GM19099 (cell line): ENCODE results near the gene MTMR12.
A peak's percentile ranks its signal among the peaks of the same experiment; 100 is the strongest.

Experiments
- POLR2A ChIP-seq: IDR thresholded peaks from 3 replicates; pipeline ENCODE4 v1.6.1; 2011; ENCODE audit warnings: low read depth; ENCODE audit not compliant: insufficient read length; ENCODE audit errors: extremely low read depth

Gene MTMR12

DNA sequence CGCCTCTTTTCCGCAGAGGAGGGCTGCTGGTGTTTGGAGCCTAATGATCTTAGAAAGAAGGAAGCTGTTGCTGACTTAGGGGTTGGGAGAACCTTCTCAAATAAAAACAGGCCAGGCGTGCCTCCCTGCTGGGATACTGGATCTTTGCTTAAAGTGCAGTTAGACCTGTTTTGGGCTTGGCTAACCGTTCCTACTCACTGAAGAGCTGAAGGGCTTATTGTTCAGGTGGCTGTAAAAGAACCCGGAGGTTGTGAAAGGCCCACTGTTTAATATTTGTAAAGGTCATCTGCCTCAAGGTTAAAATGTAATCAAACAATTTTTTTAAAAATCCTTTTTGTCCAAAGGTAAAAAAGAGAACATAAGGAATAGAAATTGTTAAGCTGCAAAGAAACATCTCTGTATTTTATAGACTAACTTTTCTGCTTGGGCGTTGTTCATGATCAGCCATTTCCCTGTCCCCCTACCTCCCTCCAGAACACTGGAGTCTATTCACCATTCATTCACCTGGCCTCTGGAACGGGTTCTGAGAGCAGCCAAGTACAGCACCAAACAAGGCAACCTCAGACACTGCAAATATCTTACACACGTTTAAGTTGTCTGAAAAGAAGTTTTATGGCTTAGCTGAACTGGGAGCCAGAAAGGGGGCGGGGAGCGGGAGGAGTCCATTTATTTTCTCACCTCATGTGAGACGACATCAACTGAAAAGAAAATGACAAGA lies 18.6 kb upstream of the MTMR12 start:
- no peak for TF ChIP-seq POLR2A

DNA sequence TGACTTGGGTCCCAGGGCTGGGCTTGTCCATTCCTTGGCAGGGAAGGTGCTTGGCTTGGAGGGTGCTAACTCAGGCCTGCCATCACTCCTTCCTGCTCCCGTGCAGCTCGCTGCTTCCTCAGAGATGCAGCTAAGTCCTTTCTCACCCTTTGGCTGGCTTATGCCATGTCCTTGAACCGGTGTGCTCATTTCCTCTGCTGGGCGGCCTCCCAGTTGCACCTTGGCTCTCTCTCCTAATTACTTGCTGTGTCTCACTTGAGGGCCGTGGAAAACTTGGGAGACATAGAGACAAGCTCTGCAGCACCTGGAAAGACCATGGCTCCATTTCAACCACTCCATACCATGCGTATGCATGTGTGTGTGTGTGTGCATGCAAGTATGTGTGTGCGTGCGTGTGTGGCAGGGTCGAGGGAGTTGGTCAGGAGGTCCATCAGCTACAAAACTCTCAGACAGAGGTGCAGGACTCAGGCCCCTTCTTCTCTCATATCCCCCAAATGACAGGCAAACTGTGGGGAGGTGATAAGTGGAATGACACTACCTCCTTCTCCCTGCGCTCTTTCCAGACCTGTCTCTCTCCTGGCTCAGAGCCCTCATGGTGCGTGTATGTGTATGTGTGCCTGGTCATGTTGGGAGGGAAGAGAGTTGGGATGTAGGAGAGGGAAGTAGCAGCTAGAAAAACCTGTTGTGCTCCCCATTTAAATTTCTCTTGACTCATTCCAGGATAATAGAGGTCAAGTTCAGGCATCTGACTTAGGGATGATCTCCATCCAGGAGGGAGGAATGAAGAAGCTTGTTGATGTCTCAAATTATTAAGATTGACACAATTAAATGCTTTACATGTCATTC lies 17.6 kb upstream of the MTMR12 start:
- TF ChIP-seq POLR2A = no peak

DNA sequence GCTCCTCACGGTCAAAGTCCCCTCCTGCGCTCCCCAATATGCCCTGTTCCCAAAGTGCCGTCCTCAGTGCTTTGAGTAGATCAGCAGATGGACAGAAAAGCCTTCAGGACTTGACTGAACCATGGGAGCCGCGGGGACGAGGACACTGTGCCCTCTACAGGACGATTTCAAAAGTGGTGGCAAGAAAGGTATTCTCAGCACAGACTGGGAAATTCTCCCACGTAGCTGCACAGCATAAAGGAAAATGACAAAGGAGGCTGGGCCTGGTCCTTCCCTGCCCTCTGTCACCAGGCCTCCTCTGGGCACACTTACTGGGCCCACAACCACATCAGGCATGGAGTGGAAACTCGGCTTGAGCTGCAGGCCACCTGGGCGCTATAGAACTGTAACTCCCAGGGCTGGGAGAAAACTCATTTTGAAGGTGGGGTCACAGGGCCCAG lies 16.7 kb upstream of the MTMR12 start:
- TF ChIP-seq POLR2A = no peak

DNA sequence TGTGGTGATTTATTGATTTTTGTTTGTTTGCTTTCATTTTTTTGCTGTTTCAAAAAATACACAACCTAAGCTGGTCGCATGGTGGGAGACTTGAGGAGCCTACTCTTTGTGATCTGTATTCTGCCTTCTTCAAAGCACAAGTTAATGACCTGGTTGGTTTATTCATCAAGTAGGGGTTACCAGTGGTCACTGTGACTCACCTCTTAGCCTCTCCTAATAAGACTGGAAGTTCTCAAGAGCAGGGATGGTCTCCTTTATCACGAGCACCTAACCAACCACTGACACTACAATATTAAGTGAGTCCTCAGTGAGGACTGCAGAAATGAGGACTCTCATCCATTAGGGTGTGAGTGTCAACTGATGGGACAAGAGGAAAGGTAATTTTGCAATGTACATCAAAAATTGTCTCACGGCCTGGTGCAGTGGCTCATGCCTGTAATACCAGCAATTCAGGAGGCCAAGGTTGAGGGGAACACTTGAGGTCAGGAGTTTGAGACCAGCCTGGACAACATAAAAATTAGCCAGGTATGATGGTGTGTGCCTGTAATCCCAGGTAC lies 13.6 kb upstream of the MTMR12 start:
- TF ChIP-seq POLR2A = no peak

DNA sequence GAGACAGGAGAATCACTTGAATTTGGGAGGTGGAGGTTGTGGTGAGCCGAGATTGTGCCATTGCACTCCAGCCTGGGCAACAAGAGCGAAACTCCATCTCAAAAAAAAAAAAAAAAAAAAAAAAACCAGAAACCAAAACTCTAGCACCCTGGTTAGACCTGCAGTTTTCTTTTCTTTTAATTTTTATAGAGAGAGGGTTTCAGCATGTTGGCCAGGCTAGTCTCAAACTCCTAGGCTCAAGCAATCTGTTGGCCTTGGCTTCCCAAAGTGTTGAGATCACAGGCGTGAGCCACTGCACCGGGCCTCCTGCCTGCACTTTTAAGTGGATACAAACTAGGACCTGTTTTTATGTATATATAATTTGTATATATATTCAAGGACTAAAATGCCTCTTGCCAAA lies 12.9 kb upstream of the MTMR12 start:
- TF ChIP-seq POLR2A = no peak

DNA sequence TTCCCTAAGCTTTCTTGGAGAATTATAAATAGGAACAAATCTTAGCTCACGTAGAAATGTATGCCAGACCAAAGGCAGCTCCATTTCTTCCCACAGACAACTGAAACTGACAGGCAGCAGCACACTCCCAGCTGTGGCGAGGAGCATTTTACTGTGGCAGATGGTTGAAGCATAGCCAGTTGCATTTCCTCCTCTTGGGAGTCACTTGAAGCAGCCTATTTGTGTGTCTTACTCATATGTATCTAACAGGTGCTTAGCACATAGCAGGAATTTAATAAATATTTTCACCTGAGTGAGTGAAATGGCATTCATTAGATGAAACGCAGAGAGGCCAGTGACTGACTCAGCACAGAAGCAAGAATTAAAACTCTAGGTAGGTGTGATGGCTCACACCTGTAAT lies 12.3 kb upstream of the MTMR12 start:
- no peak for TF ChIP-seq POLR2A

DNA sequence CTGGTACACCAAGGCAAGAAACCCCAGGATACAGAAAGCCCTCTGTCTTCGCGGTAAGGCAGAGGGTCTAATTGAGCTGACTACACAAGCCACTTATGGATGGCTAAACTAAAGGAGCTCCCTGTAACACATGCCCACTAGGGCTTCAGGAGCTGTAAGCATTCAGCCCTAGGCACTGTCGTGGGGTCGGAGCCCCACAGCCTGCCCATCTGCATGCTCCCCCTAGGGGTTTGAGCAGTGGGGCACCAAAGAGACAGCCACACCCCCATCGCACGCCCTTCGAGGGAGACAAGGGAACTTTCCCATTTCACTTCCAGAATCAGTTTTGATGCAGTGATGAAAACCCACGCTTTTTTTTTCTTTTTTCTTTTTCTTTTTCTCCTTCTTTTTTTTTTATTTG lies 11.0 kb upstream of the MTMR12 start:
- no peak for TF ChIP-seq POLR2A

DNA sequence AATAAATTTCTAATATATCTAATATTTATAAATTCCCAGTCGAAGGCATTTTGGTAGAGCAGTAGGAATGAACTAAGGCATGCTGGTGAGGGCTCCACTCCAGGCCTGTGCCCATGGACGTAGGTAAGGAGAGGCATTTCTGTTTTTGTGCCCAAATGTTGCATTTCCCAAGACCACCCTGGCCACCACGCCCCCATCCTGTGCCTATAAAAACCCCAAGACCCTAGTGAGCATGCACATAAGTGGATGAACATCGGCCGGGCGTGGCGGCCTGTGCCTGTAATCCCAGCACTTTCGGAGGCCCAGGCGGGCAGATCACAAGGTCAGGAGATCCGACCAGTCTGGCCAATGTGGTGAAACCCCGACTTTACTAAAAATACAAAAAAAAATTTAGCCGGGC lies 10.1 kb upstream of the MTMR12 start:
- no peak for TF ChIP-seq POLR2A

DNA sequence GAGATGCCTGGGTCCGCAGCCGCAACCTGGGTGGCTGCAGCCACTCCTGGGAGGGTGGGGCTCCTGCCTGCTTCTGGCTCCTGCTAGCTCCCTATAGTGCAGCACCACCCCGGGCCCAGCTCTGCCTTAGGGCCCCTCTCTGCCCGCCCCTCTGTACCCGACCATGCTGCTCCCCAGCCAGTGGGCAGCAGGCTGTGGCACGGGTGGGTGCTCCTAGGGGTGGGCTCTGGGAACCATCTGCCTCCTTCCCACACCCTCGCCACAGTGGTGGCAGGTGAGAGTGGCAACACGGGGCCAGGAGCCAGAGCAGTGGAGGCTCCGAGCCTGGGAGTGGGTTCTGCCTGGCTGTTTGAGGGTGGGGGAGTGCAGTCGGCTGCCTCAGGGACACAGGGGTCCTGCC lies 7.8 kb upstream of the MTMR12 start:
- no peak for TF ChIP-seq POLR2A

DNA sequence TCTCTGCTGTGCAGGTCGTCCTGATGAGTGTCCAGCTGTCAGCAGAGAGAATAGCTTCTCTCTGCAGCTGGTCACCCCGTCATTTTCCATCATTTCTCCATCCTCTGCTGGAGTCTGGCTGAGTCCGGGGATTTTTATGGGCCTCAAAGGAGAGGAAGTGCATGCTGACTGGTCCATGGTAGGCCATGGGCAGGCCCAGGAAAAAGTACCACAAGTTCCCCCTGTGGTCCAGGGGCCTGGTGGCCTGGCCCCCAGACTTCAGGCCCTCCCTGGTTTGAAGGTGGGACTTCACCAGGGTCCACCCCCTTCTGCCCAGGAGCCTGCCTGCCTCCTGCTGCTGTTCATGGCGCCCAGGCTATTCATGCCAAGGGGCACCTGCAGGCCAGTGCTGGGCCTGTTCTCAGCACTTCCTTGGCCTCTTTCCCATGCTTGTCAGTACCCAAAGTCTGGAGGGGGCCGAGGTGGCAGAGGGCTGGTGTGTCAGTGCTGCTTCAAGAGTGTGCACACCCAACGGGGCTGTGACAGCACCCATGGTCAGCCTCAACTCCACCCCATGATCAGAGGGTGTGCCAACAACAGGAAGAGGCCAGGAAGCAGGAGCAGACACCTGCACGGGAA lies 7.3 kb upstream of the MTMR12 start:
- TF ChIP-seq POLR2A = no peak

DNA sequence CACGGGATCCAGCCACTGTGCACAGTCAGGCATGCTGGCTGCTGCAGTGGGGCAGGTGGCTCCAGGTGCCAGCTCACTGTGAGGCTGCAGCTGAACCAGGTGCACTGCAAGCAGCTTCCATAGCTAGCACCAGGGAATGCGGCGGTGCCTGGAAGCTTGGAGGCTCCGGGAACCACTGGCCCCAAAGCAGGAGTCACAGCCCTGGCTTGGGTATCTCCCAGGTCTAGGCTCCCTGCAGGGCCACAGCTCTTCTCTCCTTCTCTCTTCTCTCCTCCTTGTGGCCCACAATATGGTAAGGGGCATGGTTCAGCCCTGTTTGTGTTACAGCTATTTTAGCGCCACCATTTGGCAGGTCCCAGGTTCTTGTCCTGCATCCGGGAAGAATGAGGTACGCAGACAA lies 6.7 kb upstream of the MTMR12 start:
- no peak for TF ChIP-seq POLR2A

DNA sequence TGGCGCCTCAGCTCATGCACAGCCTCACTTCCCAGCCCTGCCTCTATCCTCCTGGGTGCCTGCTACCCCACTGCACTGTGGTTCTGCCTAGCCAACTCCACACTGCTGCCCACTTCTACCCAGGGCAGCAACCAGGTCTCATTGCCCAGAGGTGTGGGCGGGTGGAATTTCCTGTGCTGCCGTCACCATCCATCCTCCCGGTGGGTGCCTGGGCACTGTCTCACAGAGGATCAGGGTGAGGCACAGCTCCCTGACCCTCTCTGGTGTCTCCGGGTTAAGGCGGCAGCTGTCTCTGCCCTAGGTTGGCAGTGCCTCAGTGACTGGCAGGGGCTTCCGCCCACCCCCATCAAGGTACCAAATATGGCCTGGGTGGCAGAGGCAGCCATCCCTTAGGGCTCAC lies 4.3 kb upstream of the MTMR12 start:
- no peak for TF ChIP-seq POLR2A

DNA sequence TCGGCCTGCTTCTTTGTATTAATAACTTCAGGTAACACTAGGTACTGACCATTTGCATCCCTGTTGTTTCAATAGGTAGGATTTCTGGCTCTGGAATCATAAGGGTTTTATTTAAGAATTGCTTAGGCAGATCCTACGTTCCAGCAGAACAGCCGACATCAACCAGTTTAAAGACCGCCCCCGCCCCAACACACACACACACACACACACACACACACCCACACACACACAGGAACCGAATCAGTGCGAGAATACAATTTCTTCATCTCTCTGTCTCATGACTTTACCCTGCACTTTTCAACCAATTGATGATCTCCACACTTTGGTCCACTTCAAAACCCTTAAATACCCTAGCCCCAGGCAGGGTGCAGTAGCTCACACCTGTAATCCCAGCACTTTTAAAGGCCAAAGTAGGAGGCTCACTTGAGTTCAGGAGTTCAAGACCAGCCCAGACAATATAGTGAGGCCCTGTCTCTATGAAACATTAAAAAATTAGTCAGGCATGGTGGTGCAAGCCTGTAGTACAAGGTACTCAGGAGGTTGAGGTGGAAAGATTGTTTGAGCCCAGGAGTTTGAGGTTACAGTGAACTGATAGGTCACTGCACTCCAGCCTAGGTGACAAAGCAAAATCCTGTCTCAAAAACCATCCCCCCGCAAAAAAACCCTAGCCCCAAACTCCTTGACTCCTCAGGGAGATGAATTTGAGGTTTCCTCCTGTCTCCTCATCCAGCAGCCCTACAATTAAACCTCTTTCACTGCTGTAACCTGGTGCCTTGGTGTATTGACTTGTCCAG lies 2.7 kb upstream of the MTMR12 start:
- TF ChIP-seq POLR2A = no peak

DNA sequence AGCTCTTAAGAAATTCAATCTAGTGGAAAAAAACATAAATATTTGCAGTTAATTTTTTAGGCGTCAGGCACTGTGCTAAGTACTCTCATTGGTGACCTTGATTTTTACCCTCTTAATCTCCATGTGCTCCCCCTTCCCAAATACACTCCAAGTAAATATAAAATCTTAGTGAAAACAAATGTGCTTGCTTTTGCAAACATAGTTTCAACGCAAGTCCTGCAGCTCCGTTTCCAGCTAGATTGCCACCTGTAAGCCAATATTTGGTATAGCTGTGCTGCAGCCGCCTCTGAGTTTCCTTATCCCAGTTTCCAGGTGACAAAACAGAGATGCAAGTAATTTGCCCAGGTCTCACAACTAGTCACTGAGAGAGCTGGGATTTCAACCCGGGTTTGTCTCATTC lies 1.9 kb upstream of the MTMR12 start:
- no peak for TF ChIP-seq POLR2A

DNA sequence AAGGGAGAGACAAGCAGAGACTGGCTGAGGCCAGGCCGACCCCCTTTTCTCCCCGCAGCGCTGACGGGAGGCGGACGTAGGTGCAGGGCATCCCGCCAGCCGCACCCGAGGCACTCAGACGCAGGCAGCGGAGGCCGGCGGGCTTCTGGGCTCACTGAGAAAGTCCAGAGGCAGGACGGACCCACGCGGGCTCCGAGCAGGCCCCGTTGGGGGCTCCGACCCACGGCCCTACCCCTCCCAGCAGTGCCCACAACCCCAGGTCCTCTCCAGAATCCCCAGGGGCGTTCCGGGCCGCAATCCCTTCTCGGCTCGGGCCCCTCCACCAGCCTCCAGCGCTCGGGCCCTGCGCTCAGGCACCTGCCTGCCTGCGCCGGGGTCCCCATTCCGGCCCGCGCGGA lies 543 bp downstream of the MTMR12 start:
- peak; percentile 26 for TF ChIP-seq POLR2A
